SK-N-SH treated with all-trans-retinoic acid at 6 μM for 48 hours (cell line): ENCODE results near the gene PHF3.

ENCODE experiments used
- ATAC-seq: fragments of 200-7000 bp; cut with Tn5 transposase; 3 replicates; pipeline ENCODE4 v1.9.1; 2020; ENCODE audit warnings: mild to moderate bottlenecking, moderate library complexity
- CSDC2 ChIP-seq: fragments of 250-450 bp; sonication (Bioruptor Pico); IDR thresholded peaks from 2 replicates; pipeline ENCODE4 v1.5.0; 2020; ENCODE audit warnings: mild to moderate bottlenecking, moderate library complexity
- GLIS3 ChIP-seq: fragments of 250-450 bp; sonication (Bioruptor Pico); IDR thresholded peaks from 2 replicates; pipeline ENCODE4 v1.5.0; 2020; ENCODE audit warnings: mild to moderate bottlenecking, moderate library complexity
- ISL1 ChIP-seq: fragments of 250-450 bp; sonication (Bioruptor Pico); IDR thresholded peaks from 2 replicates; pipeline ENCODE4 v2.1.2; 2022; ENCODE audit warnings: mild to moderate bottlenecking, moderate library complexity
- PATZ1 ChIP-seq: fragments of 250-450 bp; sonication (Bioruptor Pico); IDR thresholded peaks from 2 replicates; pipeline ENCODE4 v1.8.0; 2020; ENCODE audit warnings: mild to moderate bottlenecking, moderate library complexity, borderline replicate concordance
- PPARA ChIP-seq: fragments of 250-450 bp; sonication (Bioruptor Pico); IDR thresholded peaks from 2 replicates; pipeline ENCODE4 v1.5.0; 2020; ENCODE audit warnings: mild to moderate bottlenecking, borderline replicate concordance
- RARB ChIP-seq: fragments of 250-450 bp; sonication (Bioruptor Pico); IDR thresholded peaks from 2 replicates; pipeline ENCODE4 v1.8.0; 2021; ENCODE audit warnings: mild to moderate bottlenecking, moderate library complexity
- SNAI2 ChIP-seq: fragments of 250-450 bp; sonication (Bioruptor Pico); IDR thresholded peaks from 2 replicates; pipeline ENCODE4 v1.5.0; 2020; ENCODE audit warnings: mild to moderate bottlenecking, moderate library complexity
- TOX ChIP-seq: fragments of 250-450 bp; sonication (Bioruptor Pico); IDR thresholded peaks from 2 replicates; pipeline ENCODE4 v1.8.0; 2021; ENCODE audit warnings: mild to moderate bottlenecking, moderate library complexity, borderline replicate concordance
- TSHZ2 ChIP-seq: fragments of 250-450 bp; sonication (Bioruptor Pico); IDR thresholded peaks from 2 replicates; pipeline ENCODE4 v1.5.0; 2020; ENCODE audit warnings: mild to moderate bottlenecking, moderate library complexity
- ZC3H10 ChIP-seq: fragments of 250-450 bp; sonication (Bioruptor Pico); IDR thresholded peaks from 2 replicates; pipeline ENCODE4 v1.5.1; 2021; ENCODE audit warnings: mild to moderate bottlenecking, moderate library complexity
- ZFP3 ChIP-seq: fragments of 250-450 bp; sonication (Bioruptor Pico); IDR thresholded peaks from 2 replicates; pipeline ENCODE4 v1.5.0; 2020; ENCODE audit warnings: mild to moderate bottlenecking, moderate library complexity
- ZNF70 ChIP-seq: fragments of 450-650 bp; formaldehyde crosslinking; IDR thresholded peaks from 2 replicates; pipeline ENCODE4 v1.5.0; 2020; ENCODE audit warnings: mild to moderate bottlenecking, moderate library complexity
- ZNF8 ChIP-seq: fragments of 450-650 bp; formaldehyde crosslinking; IDR thresholded peaks from 2 replicates; pipeline ENCODE4 v1.5.0; 2020; ENCODE audit warnings: mild to moderate bottlenecking, moderate library complexity

PHF3 gene

GRCh38 chr6:63760199-63760598 lies 124.6 kb downstream of the PHF3 start:
- TF ChIP-seq RARB (CRISPR knock-in tag): no peak
- no peak for TF ChIP-seq PPARA
- TF ChIP-seq ISL1: no peak
- no peak for TF ChIP-seq CSDC2 (CRISPR knock-in tag)
- TF ChIP-seq ZNF8: no peak
- no peak for TF ChIP-seq TSHZ2 (CRISPR knock-in tag)
- ATAC-seq: no peak

GRCh38 chr6:63764318-63764916 lies 128.8 kb downstream of the PHF3 start:
- no peak for TF ChIP-seq TOX (CRISPR knock-in tag)
- no peak for TF ChIP-seq ZC3H10 (CRISPR knock-in tag)
- TF ChIP-seq PATZ1 (CRISPR knock-in tag): no peak
- no peak for TF ChIP-seq ZFP3
- TF ChIP-seq ZNF70 (CRISPR knock-in tag): no peak
- TF ChIP-seq PPARA: no peak
- no peak for TF ChIP-seq SNAI2
- no peak for TF ChIP-seq GLIS3 (CRISPR knock-in tag)
- TF ChIP-seq TSHZ2 (CRISPR knock-in tag): no peak
- peak; percentile 43; the same call in 2 of the 3 replicates for ATAC-seq
